Neural progenitor cell (in vitro differentiated cells): ENCODE data around the gene HLA-E.

Experiments used
- EZH2 ChIP-seq: fragments of 200-600 bp; sonication (generic); IDR thresholded peaks from 2 replicates; pipeline ENCODE4 v1.6.1; 2017; ENCODE audit warnings: antibody characterized with exemption, mild to moderate bottlenecking, moderate library complexity
- EZH2phosphoT487 ChIP-seq: fragments of 200-600 bp; sonication (generic); IDR thresholded peaks from 2 replicates; pipeline ENCODE4 v1.6.1; 2017; ENCODE audit warnings: antibody characterized with exemption
- TF ChIP-seq, protein P1 (sequence below): fragments of 200-600 bp; sonication (generic); IDR thresholded peaks from 2 replicates; pipeline ENCODE4 v1.5.1; 2017; ENCODE audit warnings: antibody characterized with exemption, mild to moderate bottlenecking

DNA sequence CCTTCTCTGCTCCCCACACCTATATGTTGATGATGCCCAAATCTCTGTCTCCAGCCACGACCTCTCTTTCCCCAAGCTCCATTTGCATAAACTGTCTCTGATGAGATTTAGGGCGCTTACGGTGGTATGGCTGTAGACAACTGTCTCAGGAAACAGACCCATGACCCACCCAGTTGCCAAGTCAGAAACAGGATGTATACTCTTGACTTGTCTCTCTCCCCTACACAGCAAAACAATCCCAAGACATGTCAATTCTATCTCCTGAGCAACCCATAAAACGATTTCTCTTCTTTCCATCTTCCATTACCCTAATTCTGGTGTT lies 53.1 kb downstream of the HLA-E start:
- TF ChIP-seq EZH2 (no peak), EZH2phosphoT487 (no peak)
- TF ChIP-seq, protein P1, sequence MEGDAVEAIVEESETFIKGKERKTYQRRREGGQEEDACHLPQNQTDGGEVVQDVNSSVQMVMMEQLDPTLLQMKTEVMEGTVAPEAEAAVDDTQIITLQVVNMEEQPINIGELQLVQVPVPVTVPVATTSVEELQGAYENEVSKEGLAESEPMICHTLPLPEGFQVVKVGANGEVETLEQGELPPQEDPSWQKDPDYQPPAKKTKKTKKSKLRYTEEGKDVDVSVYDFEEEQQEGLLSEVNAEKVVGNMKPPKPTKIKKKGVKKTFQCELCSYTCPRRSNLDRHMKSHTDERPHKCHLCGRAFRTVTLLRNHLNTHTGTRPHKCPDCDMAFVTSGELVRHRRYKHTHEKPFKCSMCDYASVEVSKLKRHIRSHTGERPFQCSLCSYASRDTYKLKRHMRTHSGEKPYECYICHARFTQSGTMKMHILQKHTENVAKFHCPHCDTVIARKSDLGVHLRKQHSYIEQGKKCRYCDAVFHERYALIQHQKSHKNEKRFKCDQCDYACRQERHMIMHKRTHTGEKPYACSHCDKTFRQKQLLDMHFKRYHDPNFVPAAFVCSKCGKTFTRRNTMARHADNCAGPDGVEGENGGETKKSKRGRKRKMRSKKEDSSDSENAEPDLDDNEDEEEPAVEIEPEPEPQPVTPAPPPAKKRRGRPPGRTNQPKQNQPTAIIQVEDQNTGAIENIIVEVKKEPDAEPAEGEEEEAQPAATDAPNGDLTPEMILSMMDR = no peak
